Hematopoietic multipotent progenitor cell treated with erythropoietin and hydrocortisone succinate and interleukin-3 and kit ligand, for 17 days (in vitro differentiated cells): ENCODE results near the gene OR10J1.
"Not testable (repeated sequence)": the region's sequence is repeated elsewhere in the genome, so short reads cannot be mapped to it uniquely, and the experiment has no call there.

ENCODE experiments used
- DNase-seq: peaks from one replicate; pipeline ENCODE4 v3.0.0-alpha.2; 2015; ENCODE audit warnings: low spot score

Gene OR10J1

GRCh38 chr1:159439422-159439821 is at the start of gene OR10J1:
OR10J1 (plus strand) TSS chr1:159439722; CDS start chr1:159439792, 70 bp downstream.
- no peak for DNase-seq

- no peak for DNase-seq
Observed at GRCh38 chr1:159406821-159407220, 32.7 kb upstream of the OR10J1 start.

- no peak for DNase-seq
Observed at GRCh38 chr1:159408862-159409400, 30.6 kb upstream of the OR10J1 start.

GRCh38 chr1:159421821-159422220 is 17.7 kb upstream of the OR10J1 start:
- no peak for DNase-seq

- no peak for DNase-seq
Observed at GRCh38 chr1:159428536-159428935, 11.0 kb upstream of the OR10J1 start.

GRCh38 chr1:159429074-159429861 is 10.3 kb upstream of the OR10J1 start:
- DNase-seq, result no peak

GRCh38 chr1:159430985-159431384 is 8.5 kb upstream of the OR10J1 start:
- no peak for DNase-seq

GRCh38 chr1:159431904-159432303 is 7.6 kb upstream of the OR10J1 start, which contains the start of gene OR10J4:
OR10J4 (plus strand) TSS chr1:159432204.
- no peak for DNase-seq

GRCh38 chr1:159436469-159436868 is 3.1 kb upstream of the OR10J1 start:
- no peak for DNase-seq

GRCh38 chr1:159441360-159441759 is 1.8 kb downstream of the OR10J1 start:
- DNase-seq, result no peak

- no peak for DNase-seq
Observed at GRCh38 chr1:159442428-159442827, 2.9 kb downstream of the OR10J1 start.

- no peak for DNase-seq
Observed at GRCh38 chr1:159443066-159443750, 3.7 kb downstream of the OR10J1 start.

- no peak for DNase-seq
Observed at GRCh38 chr1:159444511-159444910, 5.0 kb downstream of the OR10J1 start.

GRCh38 chr1:159448181-159448580 is 8.7 kb downstream of the OR10J1 start:
- DNase-seq, result no peak

GRCh38 chr1:159449605-159450004 is 10.1 kb downstream of the OR10J1 start:
- DNase-seq, result not testable (repeated sequence)

- DNase-seq, result no peak
Observed at GRCh38 chr1:159459551-159459950, 20.0 kb downstream of the OR10J1 start.

GRCh38 chr1:159465191-159465603 is 25.7 kb downstream of the OR10J1 start:
- DNase-seq, result no peak

GRCh38 chr1:159468321-159468720 is 28.8 kb downstream of the OR10J1 start:
- DNase-seq, result no peak

- DNase-seq, result no peak
Observed at GRCh38 chr1:159469921-159470533, 30.5 kb downstream of the OR10J1 start.

GRCh38 chr1:159473335-159473734 is 33.8 kb downstream of the OR10J1 start:
- DNase-seq, result no peak

- DNase-seq, result no peak
Observed at GRCh38 chr1:159474926-159475325, 35.4 kb downstream of the OR10J1 start.

GRCh38 chr1:159483501-159483900 is 44.0 kb downstream of the OR10J1 start:
- no peak for DNase-seq
